GM06990 (cell line): ENCODE results near the gene MSANTD2.
A peak's percentile ranks its signal among the peaks of the same experiment; 100 is the strongest.

ENCODE experiments used
- DNase-seq: peaks from one replicate; pipeline ENCODE4 v3.0.0-alpha.2; 2011; ENCODE audit not compliant: insufficient read length; ENCODE audit errors: extremely low read depth
- H3K27me3 ChIP-seq: replicated peaks from 2 replicates; pipeline ENCODE4 v1.6.0; 2011; ENCODE audit warnings: low read length; ENCODE audit not compliant: control insufficient read depth, insufficient read depth
- H3K36me3 ChIP-seq: 2 replicates; pipeline ENCODE4 v1.5.1; 2011; ENCODE audit warnings: low read length; ENCODE audit not compliant: control insufficient read depth, insufficient read depth
- H3K4me3 ChIP-seq: replicated peaks from 2 replicates; pipeline ENCODE4 v1.5.1; 2011; ENCODE audit warnings: low read depth, mild to moderate bottlenecking, control low read depth, low read length
- CTCF ChIP-seq: IDR thresholded peaks from 2 replicates; pipeline ENCODE4 v1.5.1; 2011; ENCODE audit warnings: low read length, control low read depth, mild to moderate bottlenecking, inconsistent platforms; ENCODE audit not compliant: insufficient read depth, poor library complexity, severe bottlenecking

The MSANTD2 gene

GRCh38 chr11:124841201-124841600 is 41.0 kb upstream of the MSANTD2 start:
- Histone ChIP-seq H3K27me3 (peaks cover 13% of the 10 kb centered on the region), H3K4me3 (no peak overlapping the region), H3K36me3 (no peaks in the 10 kb centered on the region)
- DNase-seq, result no peak
- no peak for TF ChIP-seq CTCF

- no peak for DNase-seq
- no peak overlapping the region for H3K4me3 ChIP-seq
- H3K36me3 ChIP-seq, result no peaks in the 10 kb centered on the region
- TF ChIP-seq CTCF, result no peak
- peaks cover 13% of the 10 kb centered on the region for H3K27me3 ChIP-seq
These were observed 40.5 kb upstream of the MSANTD2 start for GRCh38 chr11:124840666-124841065.

- no peak for TF ChIP-seq CTCF
- peaks cover 10% of the 10 kb centered on the region for H3K27me3 ChIP-seq
- H3K4me3 ChIP-seq, result peak overlapping the region; percentile 15
These were observed 39.9 kb upstream of the MSANTD2 start for GRCh38 chr11:124839972-124840621.

GRCh38 chr11:124839128-124839971 is 39.1 kb upstream of the MSANTD2 start:
- Histone ChIP-seq H3K27me3 (peaks cover 9% of the 10 kb centered on the region), H3K36me3 (no peaks in the 10 kb centered on the region), H3K4me3 (peak overlapping the region; percentile 23)
- DNase-seq, result no peak
- TF ChIP-seq CTCF, result no peak

More at GRCh38 chr11:124839972-124840621, 39.9 kb upstream of the MSANTD2 start:
- no peaks in the 10 kb centered on the region for H3K36me3 ChIP-seq
- DNase-seq, result no peak

- H3K4me3 ChIP-seq, result no peak overlapping the region
These were observed 38.6 kb upstream of the MSANTD2 start for GRCh38 chr11:124838805-124839127.

More at GRCh38 chr11:124838805-124839127, 38.6 kb upstream of the MSANTD2 start:
- DNase-seq, result no peak
- Histone ChIP-seq H3K36me3 (no peaks in the 10 kb centered on the region), H3K27me3 (peaks cover 9% of the 10 kb centered on the region)
- no peak for TF ChIP-seq CTCF
